ENCODE measurements around the gene NABP2. TPM values are rescaled to one million over a fixed set of nuclear protein-coding genes. Genes with fewer than 3 reads are reported as not detected.

The NABP2 gene
- total and polyA plus RNA-seq, 7 donors = 27.1 to 65.7 (median 31.0) TPM

DNA sequence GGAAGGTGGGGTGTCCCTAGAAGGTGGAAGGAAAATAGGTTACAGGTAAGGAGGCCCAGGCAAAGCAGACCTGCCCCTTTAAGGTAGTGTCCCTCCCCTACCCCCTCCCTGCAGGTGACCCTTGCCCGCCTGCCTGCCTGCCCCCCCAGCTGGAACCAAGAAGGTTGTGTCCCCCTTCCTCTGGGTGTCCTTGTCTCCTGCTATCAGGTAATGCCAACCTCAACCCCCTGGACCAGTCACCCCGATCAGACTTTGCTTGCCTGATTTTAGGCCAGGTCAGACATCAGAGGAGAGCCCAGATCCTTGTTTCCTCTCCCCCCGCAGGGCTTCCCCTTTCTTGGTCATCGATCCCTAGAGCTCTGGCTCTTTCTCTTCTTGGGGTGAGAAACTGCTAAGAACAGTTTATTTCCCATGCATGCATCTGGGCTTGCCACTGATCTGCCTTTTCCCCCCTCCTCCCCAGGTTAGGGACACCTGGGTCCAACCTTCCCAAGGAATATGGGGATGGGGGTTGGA is 5.8 kb downstream of the NABP2 start, which contains the start of gene SLC39A5:
Gene SLC39A5, plus strand, starts transcription at position 136 of the 516 bp plus-strand sequence. CDS start 1,224 bp downstream, outside the sequence.
- TF ChIP-seq, protein P1, sequence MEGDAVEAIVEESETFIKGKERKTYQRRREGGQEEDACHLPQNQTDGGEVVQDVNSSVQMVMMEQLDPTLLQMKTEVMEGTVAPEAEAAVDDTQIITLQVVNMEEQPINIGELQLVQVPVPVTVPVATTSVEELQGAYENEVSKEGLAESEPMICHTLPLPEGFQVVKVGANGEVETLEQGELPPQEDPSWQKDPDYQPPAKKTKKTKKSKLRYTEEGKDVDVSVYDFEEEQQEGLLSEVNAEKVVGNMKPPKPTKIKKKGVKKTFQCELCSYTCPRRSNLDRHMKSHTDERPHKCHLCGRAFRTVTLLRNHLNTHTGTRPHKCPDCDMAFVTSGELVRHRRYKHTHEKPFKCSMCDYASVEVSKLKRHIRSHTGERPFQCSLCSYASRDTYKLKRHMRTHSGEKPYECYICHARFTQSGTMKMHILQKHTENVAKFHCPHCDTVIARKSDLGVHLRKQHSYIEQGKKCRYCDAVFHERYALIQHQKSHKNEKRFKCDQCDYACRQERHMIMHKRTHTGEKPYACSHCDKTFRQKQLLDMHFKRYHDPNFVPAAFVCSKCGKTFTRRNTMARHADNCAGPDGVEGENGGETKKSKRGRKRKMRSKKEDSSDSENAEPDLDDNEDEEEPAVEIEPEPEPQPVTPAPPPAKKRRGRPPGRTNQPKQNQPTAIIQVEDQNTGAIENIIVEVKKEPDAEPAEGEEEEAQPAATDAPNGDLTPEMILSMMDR (IDR thresholded peaks at IDR 0.05) = no peak
- no peak for ATAC-seq
- intact Hi-C loops (cut with DNase I) = no loop called here
- no peak for DNase-seq
- Histone ChIP-seq H3K4me3 (no peak within 1 kb of the TSS), H3K27me3 (ENCODE audit: insufficient read depth in 3 of 3, low read length in 2 of 3) (no peaks in the 10 kb centered on the region), H3K27ac (no peak within 1 kb of the TSS), H3K36me3 (ENCODE audit: insufficient read depth in 1 of 2, low read depth in 1 of 2) (peaks cover 0 to 29% of the 10 kb centered on the region in 2 donors), H3K4me1 (peaks cover under 1% of the 10 kb centered on the region), H3K9me3 (no peaks in the 10 kb centered on the region)
- WGBS, 3 donors = 74 to 79% (median 77%) methylated on average over 4 of the region's 4 CpGs

GRCh38 chr12:56230432-56231183 is 6.5 kb downstream of the NABP2 start:
- Histone ChIP-seq H3K36me3 (ENCODE audit: insufficient read depth in 1 of 2, low read depth in 1 of 2) (peaks cover 0 to 29% of the 10 kb centered on the region in 2 donors), H3K4me1 (no peaks in the 10 kb centered on the region), H3K9me3 (no peaks in the 10 kb centered on the region), H3K4me3 (no peak overlapping the region), H3K27me3 (ENCODE audit: insufficient read depth in 3 of 3, low read length in 2 of 3) (no peaks in the 10 kb centered on the region), H3K27ac (no peak overlapping the region)
- ATAC-seq (no peak), DNase-seq (no peak)
- intact Hi-C loops (cut with DNase I) = no loop called here
- TF ChIP-seq, protein P1 (IDR thresholded peaks at IDR 0.05) = no peak
- WGBS, 3 donors = 74 to 76% (median 75%) methylated on average over 8 of the region's 8 CpGs

- ATAC-seq (peak in 1 of 4 donors; percentile 21), DNase-seq (no peak)
- H3K27me3 ChIP-seq (ENCODE audit: insufficient read depth in 3 of 3, low read length in 2 of 3) = no peaks in the 10 kb centered on the region
- no peaks in the 10 kb centered on the region for H3K9me3 ChIP-seq
- no peaks in the 10 kb centered on the region for H3K4me1 ChIP-seq
- no peak overlapping the region for H3K4me3 ChIP-seq
- H3K36me3 ChIP-seq (ENCODE audit: insufficient read depth in 1 of 2, low read depth in 1 of 2) = peaks cover 0 to 23% of the 10 kb centered on the region in 2 donors
- H3K27ac ChIP-seq = no peak overlapping the region
- TF ChIP-seq, protein P1 (IDR thresholded peaks at IDR 0.05) = no peak
- intact Hi-C loops (cut with DNase I) = no loop called here
- 82 to 94% (median 88%) methylated on average over 11 of the region's 11 CpGs for WGBS, 3 donors
Measured at GRCh38 chr12:56231184-56231582, 7.0 kb downstream of the NABP2 start.

DNA sequence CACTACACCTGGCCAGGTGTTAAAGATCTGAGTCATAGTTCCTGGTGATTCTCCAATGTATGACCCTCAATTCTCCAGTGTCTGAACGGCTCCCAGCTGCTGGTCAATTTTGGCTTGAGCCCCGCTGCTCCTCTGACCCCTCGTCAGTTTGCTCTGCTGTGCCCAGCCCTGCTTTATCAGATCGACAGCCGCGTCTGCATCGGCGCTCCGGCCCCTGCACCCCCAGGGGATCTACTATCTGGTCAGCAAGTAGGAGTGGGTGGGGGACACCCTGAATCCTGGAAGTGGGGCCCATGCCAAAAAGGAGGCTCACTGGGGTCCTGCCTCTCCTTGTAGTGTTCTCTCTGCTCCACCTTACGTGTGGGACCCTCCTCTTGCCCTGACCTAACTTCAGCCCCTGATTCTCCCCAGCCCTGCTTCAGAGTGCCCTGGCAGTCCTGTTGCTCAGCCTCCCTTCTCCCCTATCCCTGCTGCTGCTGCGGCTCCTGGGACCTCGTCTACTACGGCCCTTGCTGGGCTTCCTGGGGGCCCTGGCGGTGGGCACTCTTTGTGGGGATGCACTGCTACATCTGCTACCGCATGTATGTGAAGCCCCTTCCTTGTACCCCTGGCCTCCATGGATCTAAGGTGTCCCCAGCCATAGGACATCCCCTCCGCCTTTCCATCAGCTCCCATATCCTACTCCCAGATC is 10.7 kb downstream of the NABP2 start:
- H3K27me3 ChIP-seq (ENCODE audit: insufficient read depth in 3 of 3, low read length in 2 of 3) = no peaks in the 10 kb centered on the region
- DNase-seq (no peak), ATAC-seq (peak in 1 of 4 donors; percentile 16)
- peaks cover 0 to 13% of the 10 kb centered on the region in 2 donors for H3K36me3 ChIP-seq (ENCODE audit: insufficient read depth in 1 of 2, low read depth in 1 of 2)
- no peaks in the 10 kb centered on the region for H3K4me1 ChIP-seq
- TF ChIP-seq, protein P1 (IDR thresholded peaks at IDR 0.05) = no peak
- no peak overlapping the region for H3K4me3 ChIP-seq
- H3K27ac ChIP-seq = no peak overlapping the region
- no peaks in the 10 kb centered on the region for H3K9me3 ChIP-seq
- 73 to 79% (median 74%) methylated on average over 16 of the region's 16 CpGs for WGBS, 3 donors
- intact Hi-C loops (cut with DNase I) = no loop called here

All from psoas muscle (tissue), 8 donors.